ENCODE measurements around the gene SHE.

DNA sequence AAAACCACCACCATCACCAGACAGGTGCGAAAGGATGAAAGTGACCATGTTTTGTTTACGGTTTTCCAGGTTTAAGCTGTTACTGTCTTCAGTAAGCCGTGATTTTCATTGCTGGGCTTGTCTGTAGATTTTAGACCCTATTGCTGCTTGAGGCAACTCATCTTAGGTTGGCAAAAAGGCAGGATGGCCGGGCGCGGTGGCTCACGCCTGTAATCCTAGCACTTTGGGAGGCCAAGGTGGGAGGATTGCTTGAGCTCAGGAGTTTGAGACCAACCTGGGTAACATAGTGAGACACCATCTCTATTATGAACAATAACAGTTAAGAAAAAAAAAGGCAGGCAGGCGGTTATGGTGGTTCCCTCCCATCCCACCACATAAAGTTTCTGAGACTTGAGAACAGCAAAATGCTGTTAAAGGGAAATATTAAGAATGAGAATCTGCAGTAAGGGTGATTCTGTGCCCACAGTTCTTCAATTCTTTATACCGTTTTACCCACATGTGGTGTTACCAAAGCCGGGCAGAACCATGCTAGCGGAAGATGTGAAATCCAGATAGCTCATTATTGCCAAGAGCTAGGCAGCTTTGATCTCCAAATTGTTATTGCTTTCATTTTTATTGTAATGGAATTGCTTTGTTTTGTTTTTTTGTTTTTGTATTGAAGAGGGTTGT, 34.6 kb downstream of the SHE start:
- TF ChIP-seq, protein P1, sequence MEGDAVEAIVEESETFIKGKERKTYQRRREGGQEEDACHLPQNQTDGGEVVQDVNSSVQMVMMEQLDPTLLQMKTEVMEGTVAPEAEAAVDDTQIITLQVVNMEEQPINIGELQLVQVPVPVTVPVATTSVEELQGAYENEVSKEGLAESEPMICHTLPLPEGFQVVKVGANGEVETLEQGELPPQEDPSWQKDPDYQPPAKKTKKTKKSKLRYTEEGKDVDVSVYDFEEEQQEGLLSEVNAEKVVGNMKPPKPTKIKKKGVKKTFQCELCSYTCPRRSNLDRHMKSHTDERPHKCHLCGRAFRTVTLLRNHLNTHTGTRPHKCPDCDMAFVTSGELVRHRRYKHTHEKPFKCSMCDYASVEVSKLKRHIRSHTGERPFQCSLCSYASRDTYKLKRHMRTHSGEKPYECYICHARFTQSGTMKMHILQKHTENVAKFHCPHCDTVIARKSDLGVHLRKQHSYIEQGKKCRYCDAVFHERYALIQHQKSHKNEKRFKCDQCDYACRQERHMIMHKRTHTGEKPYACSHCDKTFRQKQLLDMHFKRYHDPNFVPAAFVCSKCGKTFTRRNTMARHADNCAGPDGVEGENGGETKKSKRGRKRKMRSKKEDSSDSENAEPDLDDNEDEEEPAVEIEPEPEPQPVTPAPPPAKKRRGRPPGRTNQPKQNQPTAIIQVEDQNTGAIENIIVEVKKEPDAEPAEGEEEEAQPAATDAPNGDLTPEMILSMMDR (IDR thresholded peaks at IDR 0.05) = no peak
- TF ChIP-seq POLR2A (IDR thresholded peaks at IDR 0.05) = no peak
